Measurements from ENCODE around the gene UBE2V1.

Gene UBE2V1

GRCh38 chr20:50096237-50096636 lies 16.7 kb downstream of the UBE2V1 start:
- in situ Hi-C loops (cut with HindIII; ENCODE audit: low sequenced_read_pairs), result no loop called here
- DNase-seq (ENCODE audit: low read depth, low spot score), result no peak
- TF ChIP-seq CTCF (IDR thresholded peaks at IDR 0.05; ENCODE audit: low read depth, low read length), result no peak
- no peak overlapping the region for H3K4me3 ChIP-seq (ENCODE audit: low read depth, low read length)

- DNase-seq (ENCODE audit: low read depth, low spot score), result no peak
- no peak for TF ChIP-seq CTCF (IDR thresholded peaks at IDR 0.05; ENCODE audit: low read depth, low read length)
- H3K4me3 ChIP-seq (ENCODE audit: low read depth, low read length), result no peak overlapping the region
- in situ Hi-C loops (cut with HindIII; ENCODE audit: low sequenced_read_pairs), result no loop called here
These were observed 17.4 kb downstream of the UBE2V1 start for GRCh38 chr20:50095476-50096078.

DNA sequence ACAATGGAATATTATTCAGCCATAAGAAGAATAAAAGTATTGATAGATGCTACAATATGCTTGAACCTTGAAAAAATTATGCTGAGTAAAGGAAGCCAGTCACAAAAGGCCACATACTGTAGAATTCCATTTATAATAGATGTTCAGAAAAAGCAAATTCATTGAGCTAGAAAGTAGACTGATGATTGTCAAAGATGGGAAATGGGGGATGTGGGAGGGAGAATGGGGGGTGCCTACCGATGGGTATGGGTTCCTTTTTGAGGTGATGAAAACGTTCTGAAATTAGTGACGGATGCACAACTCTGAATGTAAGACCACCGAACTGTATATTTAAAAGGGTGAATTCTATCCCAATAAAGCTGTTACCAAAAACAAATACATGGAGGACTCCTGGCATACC lies 18.4 kb downstream of the UBE2V1 start:
- H3K4me3 ChIP-seq (ENCODE audit: low read depth, low read length), result no peak overlapping the region
- no peak for DNase-seq (ENCODE audit: low read depth, low spot score)
- no peak for TF ChIP-seq CTCF (IDR thresholded peaks at IDR 0.05; ENCODE audit: low read depth, low read length)
- in situ Hi-C loops (cut with HindIII; ENCODE audit: low sequenced_read_pairs), result no loop called here

DNA sequence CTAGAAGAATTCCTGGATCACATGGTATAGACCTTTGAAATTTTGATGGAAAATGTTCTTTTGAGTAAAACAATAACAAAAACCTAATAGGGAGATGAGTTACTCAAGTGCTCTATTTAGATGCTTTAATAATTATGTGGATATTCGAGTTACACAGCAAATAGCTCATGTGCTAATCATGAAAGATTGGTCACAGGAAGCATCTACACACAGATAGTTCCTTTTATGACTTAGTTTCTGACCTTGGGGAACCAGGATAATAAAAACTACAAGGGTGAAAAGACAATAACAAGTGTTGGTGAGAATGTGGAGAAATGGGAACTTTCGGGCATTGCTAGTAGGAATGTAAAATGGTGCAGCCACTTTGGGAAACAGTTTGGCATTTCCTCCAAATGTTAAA lies 19.7 kb downstream of the UBE2V1 start:
- no peak overlapping the region for H3K4me3 ChIP-seq (ENCODE audit: low read depth, low read length)
- no peak for DNase-seq (ENCODE audit: low read depth, low spot score)
- TF ChIP-seq CTCF (IDR thresholded peaks at IDR 0.05; ENCODE audit: low read depth, low read length), result no peak
- in situ Hi-C loops (cut with HindIII; ENCODE audit: low sequenced_read_pairs), result no loop called here

GRCh38 chr20:50092436-50092835 lies 20.5 kb downstream of the UBE2V1 start:
- no peak for DNase-seq (ENCODE audit: low read depth, low spot score)
- no peak overlapping the region for H3K4me3 ChIP-seq (ENCODE audit: low read depth, low read length)
- no peak for TF ChIP-seq CTCF (IDR thresholded peaks at IDR 0.05; ENCODE audit: low read depth, low read length)
- in situ Hi-C loops (cut with HindIII; ENCODE audit: low sequenced_read_pairs), result no loop called here

GRCh38 chr20:50089787-50090177 lies 23.2 kb downstream of the UBE2V1 start:
- H3K4me3 ChIP-seq (ENCODE audit: low read depth, low read length), result no peak overlapping the region
- no peak for DNase-seq (ENCODE audit: low read depth, low spot score)
- in situ Hi-C loops (cut with HindIII; ENCODE audit: low sequenced_read_pairs), result no loop called here
- TF ChIP-seq CTCF (IDR thresholded peaks at IDR 0.05; ENCODE audit: low read depth, low read length), result no peak
